T-helper 2 cell (primary cell): Measurements from ENCODE around the gene KMT2E.
"Not testable (repeated sequence)": the region's sequence is repeated elsewhere in the genome, so short reads cannot be mapped to it uniquely, and the experiment has no call there.

Experiments
- DNase-seq, 5 experiments: peaks; one replicate each; pipeline versions ENCODE4 v3.0.0 to v3.0.0-alpha.2; 2012 to 2022

Gene KMT2E

DNA sequence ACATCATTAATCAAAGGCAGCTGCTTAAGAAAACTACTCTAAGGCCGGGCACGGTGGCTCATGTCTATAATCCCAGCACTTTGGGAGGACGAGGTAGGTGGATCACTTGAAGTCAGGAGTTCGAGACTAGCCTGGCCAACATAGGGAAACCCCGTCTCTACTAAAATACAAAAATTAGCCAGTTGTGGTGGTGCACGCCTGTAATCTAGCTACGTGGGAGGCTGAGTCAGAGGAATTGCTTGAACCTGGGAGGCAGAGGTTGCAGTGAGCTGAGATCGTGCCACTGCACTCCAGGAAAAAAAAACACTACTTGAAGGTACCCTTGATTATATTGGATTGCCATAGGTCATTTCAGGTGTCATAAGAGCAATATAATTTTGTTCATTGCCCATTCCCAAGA lies 14.9 kb downstream of the KMT2E start:
- not testable (repeated sequence) for DNase-seq

DNA sequence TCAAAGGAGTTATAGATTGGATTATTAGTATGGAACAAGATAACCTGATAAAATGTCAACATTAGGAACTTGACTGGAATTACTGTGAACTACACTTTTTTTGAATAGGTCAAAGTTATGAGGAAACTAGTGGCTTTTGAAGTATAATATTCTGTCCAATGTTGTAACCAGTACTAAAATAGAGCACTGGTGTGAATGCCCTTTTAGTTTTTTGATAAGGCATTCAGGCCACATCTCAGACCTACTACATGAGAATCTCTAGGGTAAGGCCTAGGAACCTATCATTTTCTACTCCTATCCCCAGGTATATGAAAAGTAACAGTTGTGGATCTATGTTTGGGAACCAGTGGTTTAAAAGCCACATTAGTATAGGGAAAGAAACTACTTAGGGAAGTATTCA lies 16.4 kb downstream of the KMT2E start:
- no peak for DNase-seq

DNA sequence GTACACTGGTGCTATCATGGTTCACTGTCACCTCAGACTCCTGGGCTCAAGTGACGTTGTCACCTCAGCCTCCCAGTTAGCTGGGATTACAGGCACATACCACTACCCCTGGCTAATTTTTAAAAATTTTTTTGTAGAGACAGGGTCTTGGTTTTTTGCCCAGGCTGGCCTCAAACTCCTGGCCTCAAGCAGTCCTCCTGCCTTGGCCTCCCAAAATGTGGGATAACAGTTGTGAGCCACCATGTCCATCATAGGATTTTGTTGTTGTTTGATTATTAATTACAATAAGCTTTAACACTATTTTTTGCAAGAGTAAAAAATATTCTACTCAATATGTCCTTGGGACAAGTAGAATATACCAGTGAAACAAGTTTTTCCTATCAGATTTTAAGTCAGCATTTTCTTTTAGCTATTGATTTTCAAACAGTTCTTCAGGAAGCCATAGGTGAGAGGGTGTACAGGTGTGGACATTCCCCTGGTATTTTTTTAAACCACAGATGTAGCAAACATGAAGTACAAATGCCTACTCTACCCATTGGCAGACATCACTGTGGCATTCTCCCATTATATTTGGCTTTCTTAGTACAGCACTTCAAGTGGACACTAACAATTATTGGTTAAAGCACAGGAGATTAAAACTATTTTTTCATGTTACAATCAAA lies 18.7 kb downstream of the KMT2E start:
- no peak for DNase-seq

DNA sequence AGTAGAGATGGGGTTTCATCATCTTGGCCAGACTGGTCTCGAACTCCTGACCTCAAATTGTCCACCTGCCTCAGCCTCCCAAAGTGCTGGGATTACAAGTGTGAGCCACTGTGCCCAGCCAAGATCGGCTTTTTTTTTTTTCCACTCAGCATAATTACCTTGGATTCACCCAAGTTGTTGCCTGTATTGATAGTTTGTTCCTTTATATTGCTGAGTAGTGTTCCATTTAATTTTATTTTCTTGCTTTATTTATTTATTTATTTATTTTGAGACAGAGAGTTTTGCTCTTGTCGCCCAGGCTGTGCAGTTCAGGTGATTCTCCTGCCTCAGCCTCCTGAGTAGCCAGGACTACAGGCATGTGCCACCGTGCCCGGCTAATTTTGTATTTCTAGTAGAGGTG lies 21.3 kb downstream of the KMT2E start:
- DNase-seq: no peak

DNA sequence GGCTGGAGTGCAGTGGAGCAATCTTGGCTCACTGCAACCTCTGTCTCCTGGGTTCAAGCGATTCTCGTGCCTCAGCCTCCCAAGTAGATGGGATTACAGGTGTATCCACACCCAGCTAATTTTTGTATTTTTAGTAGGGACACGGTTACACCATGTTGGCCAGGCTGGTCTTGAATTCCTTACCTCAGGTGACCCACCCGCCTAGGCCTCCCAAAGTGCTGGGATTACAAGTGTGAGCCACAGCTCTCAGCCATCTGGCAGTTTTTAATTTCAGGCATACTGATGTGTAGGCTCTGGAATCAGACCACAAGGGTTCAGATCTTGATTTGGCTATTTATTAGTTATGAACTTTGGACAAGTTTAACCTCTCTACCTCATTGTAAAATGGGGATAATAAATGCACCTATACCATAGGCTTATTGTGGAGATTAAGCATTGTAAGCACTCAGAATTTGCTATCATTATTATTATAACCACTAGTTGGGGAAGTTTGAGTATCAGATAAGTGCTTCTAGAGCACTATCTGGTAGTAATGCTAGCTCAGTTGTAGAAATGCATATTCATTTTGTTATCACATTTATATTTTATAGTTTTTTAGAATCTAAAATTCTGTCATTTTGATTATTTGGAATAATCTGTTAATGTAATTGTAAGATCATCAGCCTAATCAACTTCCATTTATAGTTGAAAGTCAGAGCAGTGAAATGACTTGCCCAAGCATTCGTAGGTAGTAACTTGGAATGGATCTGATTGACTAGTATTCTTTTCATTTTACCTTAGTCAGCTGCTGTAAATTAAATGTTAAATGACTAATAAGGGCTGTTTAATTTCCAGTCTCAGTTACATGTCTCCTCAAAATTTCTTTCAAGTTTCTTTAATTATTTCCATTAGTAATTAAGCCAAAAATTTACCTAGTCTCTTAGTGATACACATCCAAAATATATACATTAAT lies 22.5 kb downstream of the KMT2E start:
- no peak for DNase-seq

DNA sequence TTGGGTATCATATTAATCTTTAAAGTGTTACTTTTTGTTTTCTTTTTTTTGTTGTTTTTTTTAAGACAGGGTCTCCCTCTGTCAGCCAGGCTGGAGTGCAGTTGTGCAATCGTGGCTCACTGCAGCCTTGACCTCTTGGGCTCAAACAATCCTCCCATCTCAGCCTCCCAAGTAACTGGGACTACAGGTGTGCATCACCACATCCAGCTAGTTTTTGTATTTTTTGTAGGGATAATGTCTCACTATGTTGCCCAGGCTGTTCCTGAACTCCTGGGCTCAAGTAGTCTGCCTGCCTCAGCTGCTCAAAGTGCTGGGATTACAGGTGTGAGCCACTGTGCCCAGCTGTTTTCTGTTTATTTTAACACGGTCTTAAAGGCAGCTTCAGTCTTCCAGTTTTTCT lies 23.3 kb downstream of the KMT2E start:
- DNase-seq: no peak

DNA sequence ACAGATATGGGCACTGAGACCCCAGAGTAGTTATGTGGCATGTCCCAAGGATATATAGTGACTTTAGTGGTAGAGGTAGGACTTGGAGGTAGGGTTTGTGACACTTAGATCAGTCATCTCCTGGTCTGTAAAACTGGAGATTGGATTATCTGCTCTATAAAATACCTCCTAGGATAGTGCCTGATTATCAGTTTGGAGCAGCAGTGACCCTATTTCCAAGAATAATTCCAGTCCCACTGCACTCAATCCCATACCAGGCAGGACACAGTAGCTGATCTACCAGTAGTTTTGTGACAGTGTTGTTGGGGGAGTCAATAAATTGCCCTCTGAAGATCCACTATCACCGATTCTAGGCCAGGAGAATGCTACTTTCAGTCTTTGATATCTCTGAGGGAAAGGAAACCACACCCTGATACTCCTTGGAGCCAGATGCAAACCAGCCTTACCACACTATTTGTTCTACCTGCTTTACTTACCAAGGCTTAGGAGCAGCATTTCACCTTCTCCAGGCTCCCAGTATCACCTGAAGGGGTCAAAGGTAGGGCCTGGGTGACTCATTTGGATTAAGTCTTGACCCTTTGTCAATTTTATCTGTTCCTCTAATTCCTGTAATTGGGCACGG lies 30.6 kb downstream of the KMT2E start:
- no peak for DNase-seq

DNA sequence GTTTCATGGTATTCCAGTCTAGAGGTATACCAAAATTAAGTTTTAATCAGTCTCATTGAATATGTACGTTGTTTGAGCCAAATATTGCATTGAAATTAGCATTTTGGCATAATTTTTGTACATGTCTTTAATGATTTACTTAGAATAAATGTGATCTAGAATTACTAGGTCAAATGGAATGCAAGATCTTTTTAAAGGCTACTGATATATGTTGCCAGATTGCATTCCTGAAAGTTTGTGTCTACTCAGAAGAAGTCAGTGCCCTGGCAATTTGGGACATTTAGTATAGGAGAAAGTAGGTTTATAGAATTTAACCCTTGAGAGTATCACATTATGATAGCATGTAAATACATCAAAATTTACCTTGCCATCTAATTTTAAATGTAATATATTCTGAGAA lies 32.4 kb downstream of the KMT2E start:
- DNase-seq: no peak

DNA sequence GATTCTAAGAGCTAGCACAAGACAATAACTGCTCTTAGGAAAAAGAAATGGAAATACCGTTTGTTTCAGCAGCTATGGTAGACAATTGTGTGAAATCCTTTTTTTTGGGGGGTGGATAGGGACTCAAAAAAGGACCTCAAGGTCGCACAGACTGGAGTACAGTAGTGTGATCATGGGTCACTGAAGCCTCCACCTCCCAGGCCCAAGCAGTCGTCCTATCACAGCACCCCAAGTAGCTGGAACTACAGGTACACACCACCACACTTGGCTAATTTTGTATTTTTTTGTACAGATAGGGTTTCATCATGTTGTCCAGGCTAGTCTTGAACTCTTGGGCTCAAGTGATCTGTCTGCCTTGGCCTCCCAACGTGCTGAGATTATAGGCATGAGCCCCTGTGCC lies 33.9 kb downstream of the KMT2E start:
- DNase-seq: no peak

DNA sequence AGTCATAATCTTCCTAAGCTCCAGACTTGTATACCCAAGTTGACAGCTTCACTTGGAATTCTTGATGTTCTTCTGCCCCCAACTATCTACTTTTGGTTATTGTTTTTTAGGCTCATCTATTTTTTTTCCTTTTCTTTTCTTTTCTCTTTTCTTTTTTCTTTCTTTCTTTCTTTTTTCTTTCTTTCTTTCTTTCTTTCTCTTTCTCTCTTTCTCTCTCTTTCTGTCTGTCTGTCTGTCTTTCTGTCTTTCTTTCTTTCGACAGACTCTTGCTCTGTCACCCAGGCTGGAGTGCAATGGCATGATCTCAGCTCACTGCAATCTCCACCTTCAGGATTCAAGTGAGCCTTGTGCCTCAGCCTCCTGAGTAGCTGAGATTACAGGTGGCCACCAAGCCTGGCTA lies 36.5 kb downstream of the KMT2E start:
- no peak for DNase-seq

DNA sequence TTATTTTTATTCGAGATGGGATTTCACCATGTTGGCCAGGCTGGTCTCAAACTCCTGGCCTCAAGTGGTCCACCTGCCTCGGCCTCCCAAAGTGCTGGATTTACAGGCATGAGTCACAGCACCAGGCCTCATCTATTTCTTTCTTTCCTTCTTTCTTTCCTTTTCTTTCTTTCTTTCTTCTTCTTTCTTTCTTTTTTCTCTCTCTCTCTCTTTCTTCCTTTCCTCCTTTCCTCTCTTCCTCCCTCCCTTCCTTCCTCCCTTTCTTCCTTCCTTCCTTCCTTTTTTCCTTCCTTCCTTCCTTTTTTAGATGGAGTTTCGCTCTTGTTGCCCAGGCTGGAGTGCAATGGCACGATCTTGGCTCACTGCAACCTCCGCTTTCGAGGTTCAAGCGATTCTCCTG lies 36.9 kb downstream of the KMT2E start:
- DNase-seq: not testable (repeated sequence)

DNA sequence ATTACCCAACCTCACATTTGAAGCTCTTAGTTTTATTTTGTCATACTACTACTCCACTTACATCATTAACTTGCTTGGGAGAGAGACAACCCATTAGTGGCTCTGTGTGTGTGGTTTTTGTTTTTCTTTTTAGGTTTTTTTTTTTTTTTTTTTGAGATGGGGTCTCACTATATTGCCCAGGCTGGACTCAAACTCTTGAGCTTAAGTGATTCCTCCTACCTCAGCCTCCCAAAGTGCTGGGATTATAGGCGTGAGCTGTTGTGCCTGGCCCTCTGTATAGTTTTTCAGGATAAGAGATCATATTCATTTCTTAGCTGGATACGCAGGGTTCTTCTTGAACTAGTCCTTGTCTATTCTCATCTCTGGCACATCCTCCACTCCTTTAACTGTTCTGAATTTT lies 41.1 kb downstream of the KMT2E start:
- DNase-seq: no peak

DNA sequence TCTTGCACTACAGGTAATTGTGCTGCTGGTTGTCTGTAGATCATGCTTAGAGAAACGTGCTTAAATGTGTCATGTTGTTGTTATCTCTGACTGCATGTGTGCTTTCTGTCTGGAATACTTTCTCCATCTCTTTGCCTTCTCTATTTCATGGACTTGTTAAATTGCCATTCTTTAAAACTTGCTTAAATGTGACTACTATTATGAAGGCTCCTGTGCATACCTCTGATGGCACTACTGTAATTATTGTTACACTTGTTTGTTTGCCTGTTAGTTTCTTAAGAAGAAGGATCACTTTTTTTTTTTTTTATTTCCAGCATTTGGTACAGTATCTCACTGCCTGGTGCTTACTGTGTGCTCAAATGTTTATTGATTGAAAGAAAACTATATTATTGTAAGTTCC lies 41.6 kb downstream of the KMT2E start:
- DNase-seq: no peak

DNA sequence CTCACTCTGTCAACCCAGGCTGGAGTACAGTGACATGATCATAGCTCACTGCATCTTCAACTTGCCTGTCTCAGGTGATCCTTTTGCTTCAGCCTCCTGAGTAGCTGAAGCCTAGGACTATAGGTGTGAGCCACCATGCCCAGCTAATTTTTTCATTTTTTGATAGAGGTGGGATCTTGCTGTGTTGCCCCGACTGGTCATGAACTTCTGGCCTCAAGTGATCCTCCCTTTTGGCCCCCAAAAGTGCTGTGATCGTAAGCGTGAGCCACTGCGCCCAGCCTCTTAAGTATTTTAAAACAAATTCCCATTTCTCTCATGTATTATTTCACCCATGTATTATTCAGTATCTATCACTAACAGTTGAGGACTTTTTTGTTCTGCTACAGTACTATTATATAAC lies 43.5 kb downstream of the KMT2E start:
- DNase-seq: no peak

DNA sequence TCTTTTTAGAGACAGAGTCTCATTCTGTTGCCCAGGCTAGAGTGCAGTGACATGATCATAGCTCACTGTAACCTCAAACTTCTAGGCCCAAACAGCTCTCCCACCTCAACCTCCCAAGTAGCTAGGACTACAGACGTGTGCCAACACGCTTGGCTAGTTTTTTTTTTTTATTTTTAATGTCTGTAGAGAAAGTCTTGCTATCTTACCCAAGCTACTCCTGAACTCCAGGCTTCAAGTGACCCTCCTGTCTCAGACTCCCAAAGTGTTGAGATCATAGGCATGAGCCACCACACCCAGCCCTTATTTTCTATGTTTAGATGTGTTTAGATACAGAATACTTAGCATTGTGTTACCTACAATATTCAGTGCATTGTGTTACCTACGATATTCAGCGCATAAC lies 46.4 kb downstream of the KMT2E start:
- DNase-seq: no peak

DNA sequence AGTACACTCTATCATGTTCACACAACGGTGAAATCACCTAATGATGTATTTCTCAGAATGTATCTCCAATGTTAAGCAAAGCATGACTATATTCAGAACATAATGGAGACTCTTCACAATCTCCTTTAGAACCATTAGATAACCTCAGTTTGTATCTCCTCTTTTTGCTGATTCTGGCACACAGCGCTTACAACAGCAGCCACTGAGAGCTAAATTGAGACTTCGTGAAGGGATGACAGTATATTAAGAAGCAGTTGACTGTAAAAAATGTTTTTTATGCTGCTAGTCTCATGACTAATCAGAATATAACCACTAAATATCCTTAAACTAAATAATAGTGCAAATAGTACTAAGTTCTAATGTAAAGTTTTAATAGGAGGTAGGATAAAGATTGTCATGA lies 46.9 kb downstream of the KMT2E start:
- DNase-seq: no peak

DNA sequence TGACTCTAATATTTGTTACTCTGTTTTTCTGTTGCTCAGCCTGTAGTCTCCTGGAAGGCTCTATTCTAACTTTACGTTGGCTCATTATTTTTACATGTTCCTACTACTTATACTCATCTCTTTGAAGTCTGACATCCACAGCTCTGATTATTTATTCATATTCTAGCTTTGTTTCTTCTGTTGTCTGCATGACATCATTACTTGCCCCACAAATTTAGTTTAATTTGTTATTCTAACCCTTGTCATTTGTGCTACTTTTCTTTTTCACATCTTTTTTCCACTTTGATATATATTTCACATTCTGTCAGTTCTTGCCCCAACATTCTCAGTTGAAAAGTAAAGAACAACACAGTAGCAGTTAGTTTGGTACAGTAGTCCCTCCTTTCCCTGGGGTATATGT lies 51.1 kb downstream of the KMT2E start:
- DNase-seq: no peak

DNA sequence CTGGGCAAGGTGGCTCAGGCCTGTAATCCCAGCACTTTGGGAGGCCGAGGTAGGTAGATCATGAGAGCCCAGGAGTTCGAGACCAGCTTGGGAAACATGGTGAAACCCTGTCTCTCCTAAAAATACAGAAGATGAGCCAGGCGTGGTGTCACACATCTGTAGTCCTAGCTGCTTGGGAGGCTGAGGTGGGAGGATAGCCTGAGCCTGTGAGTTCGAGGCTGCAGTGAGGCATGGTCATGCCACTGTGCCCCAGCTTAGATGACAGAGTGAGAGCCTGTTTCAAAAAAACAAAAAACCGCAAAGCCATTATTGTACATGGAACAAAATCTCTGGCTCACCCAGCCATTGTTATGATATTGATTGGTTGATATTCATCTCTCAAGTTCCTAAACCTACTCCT lies 53.7 kb downstream of the KMT2E start:
- DNase-seq: no peak

DNA sequence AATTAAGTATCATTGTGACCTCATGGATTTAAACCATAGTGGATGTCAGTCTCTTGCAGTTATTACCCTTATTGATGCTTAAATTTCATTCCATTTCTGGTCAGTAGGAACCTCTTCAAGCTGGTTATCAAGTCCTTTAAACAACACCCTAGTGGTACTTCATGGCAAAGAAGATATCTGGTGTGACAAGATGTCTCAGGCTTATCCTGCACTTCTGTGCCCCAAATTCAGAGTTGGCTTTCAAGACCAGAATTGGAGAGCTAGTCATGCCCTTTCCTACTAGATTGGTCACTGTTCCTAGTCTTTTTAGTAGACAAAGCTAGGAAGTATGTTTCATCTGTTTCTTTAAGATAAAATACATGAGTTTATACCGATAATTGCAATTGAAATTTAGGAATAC lies 54.9 kb downstream of the KMT2E start:
- DNase-seq: no peak

DNA sequence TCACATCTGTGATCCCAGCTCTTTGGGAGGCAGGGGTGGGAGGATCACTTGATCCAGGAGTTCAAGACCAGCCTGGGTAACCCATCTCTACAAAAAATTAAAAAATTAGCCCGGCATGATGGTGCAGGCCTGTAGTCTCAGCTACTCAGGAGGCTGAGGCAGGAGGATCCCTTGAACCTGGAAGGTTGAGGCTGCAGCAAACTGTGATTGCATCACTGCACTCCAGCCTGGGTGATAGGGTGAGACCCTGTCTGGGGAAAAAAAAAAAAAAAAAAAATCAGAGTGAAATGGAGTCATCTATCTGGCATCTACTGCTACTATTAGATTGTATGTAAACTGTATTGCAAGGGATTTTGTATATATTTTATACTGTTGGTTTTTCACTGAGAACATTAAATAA lies 59.1 kb downstream of the KMT2E start:
- no peak for DNase-seq

DNA sequence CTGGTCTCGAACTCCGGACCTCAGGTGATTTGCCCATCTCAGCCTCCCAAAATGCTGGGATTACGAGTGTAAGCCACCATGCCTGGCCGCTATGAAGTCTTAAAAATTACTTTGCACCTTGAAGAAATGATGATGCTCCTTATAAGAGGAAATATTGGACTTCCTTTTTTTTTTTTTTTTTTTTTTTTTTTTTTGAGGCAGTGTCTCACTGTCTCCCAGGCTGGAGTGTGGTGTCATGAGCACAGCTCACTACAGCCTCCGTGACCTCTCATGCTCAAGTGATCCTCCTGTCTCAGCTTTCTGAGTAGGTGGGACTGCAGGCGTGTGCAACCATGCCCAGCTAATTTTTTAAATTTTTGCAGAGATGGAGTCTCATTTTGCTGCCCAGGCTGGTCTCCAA lies 65.3 kb downstream of the KMT2E start:
- no peak for DNase-seq

DNA sequence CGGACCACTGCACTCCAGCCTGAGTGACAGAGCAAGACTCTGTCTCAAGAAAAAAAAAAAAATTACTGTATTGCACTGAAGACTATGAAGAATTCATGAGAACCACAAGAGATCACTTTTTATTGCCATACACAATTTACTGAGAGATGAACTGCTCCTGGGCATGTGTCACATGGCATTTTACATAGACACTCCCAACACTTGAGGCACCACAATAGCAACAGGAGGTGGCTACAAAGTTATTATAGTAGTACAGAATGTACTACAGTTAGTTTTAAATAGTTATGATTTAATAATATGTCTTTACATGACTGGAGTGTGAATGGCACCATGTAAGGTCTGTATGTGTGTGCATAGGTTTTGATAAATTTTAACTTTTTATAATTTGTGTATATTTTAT lies 70.6 kb downstream of the KMT2E start:
- DNase-seq: no peak

DNA sequence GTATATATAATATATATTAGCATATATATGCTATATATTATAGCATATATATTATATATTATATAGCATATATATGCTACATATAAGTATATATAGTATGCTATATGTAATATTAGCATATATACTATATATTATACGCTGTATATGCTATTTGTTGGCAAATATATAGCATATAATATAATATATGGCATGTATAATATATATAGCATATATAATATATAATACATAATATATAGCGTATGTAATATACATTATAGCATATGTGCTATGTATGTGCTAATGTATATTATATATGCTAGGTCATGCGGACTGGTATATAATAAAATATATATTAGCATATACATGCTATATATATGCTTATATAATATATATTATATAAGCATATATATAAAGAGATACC lies 72.8 kb downstream of the KMT2E start:
- no peak for DNase-seq

DNA sequence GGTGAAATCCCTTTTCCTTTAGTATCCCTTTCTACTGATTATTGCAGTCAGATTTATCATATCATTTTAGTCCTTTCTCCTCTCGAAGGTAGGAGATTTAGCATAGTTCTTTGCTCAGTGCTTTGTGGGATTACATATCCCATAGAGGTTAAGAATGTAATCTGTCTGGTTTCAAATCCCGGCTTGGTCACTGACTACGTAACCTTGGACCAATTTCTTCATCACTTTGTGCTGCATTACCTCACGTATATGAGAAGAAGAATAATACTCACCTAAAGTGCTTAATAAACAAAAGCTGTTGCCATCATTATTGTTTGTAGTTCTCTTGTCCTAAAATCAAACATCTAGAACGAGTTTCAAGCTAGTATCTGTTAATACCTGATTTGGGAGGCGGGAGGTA lies 74.0 kb downstream of the KMT2E start:
- no peak for DNase-seq
